GM19324 (cell line): ENCODE results near the gene AHDC1.
"Not testable (repeated sequence)": the region's sequence is repeated elsewhere in the genome, so short reads cannot be mapped to it uniquely, and the experiment has no call there.

Experiments
- ATAC-seq: cut with Tn5 transposase; IDR thresholded peaks from one replicate; pipeline ENCODE4 v1.9.1; 2021; ENCODE audit warnings: mild to moderate bottlenecking, moderate library complexity; ENCODE audit not compliant: unreplicated experiment, low FRiP score

Gene AHDC1

GRCh38 chr1:27520651-27521050 is 83.3 kb downstream of the AHDC1 start:
- ATAC-seq: no peak

- ATAC-seq: no peak
Measured at GRCh38 chr1:27519331-27520258, 84.3 kb downstream of the AHDC1 start.

GRCh38 chr1:27518808-27519207 is 85.1 kb downstream of the AHDC1 start:
- no peak for ATAC-seq

GRCh38 chr1:27517907-27518718 is 85.8 kb downstream of the AHDC1 start:
- ATAC-seq: no peak

- no peak for ATAC-seq
Measured at GRCh38 chr1:27517301-27517700, 86.6 kb downstream of the AHDC1 start.

GRCh38 chr1:27515626-27516025 is 88.3 kb downstream of the AHDC1 start:
- no peak for ATAC-seq

- no peak for ATAC-seq
Measured at GRCh38 chr1:27513958-27514357, 90.0 kb downstream of the AHDC1 start.

- no peak for ATAC-seq
Measured at GRCh38 chr1:27513528-27513927, 90.4 kb downstream of the AHDC1 start.

- no peak for ATAC-seq
Measured at GRCh38 chr1:27509127-27510080, 94.5 kb downstream of the AHDC1 start.

- ATAC-seq: no peak
Measured at GRCh38 chr1:27507960-27508665, 95.8 kb downstream of the AHDC1 start.

GRCh38 chr1:27506703-27507102 is 97.2 kb downstream of the AHDC1 start:
- no peak for ATAC-seq

GRCh38 chr1:27505420-27505680 is 98.6 kb downstream of the AHDC1 start:
- no peak for ATAC-seq

- no peak for ATAC-seq
Measured at GRCh38 chr1:27504588-27505419, 99.1 kb downstream of the AHDC1 start.

- ATAC-seq: no peak
Measured at GRCh38 chr1:27503844-27504587, 99.9 kb downstream of the AHDC1 start.

GRCh38 chr1:27503033-27503432 is 100.9 kb downstream of the AHDC1 start:
- no peak for ATAC-seq

GRCh38 chr1:27501159-27501558 is 102.8 kb downstream of the AHDC1 start:
- not testable (repeated sequence) for ATAC-seq

- no peak for ATAC-seq
Measured at GRCh38 chr1:27499142-27499541, 104.8 kb downstream of the AHDC1 start.

GRCh38 chr1:27496604-27497155 is 107.3 kb downstream of the AHDC1 start:
- ATAC-seq: no peak
